ENCODE measurements around the gene PSMD12. TPM values are rescaled to one million over a fixed set of nuclear protein-coding genes. Genes with fewer than 3 reads are reported as not detected.

Gene PSMD12
- total and polyA plus RNA-seq, 3 experiments from 2014 or later, result 40.2 to 94.2 (median 91.1) TPM

GRCh38 chr17:67386965-67387551 is 20.7 kb upstream of the PSMD12 start:
- peaks cover 69 to 94% (median 77%) of the 10 kb centered on the region in 3 donors for H3K4me1 Mint-ChIP-seq
- DNase-seq, result peak; percentile 34 to 62 (median 37)
- Histone ChIP-seq H3K36me3 (ENCODE audit: insufficient read depth, low read length) (no peaks in the 10 kb centered on the region), H3K9me3 (ENCODE audit: low read length) (no peaks in the 10 kb centered on the region), H3K4me1 (ENCODE audit: insufficient read depth, low read length) (peaks cover 60% of the 10 kb centered on the region), H3K4me3 (ENCODE audit: low read length) (no peak overlapping the region), H3K27ac (ENCODE audit: low read depth, low read length) (no peak overlapping the region), H3K27me3 (ENCODE audit: insufficient read depth, low read length, poor library complexity, severe bottlenecking) (no peaks in the 10 kb centered on the region)
- ChIA-PET CTCF (interaction anchor here (0.6 to 5.5 kb wide), 6 partner anchors 8 to 97 kb away, joined by 3 to 81 read pairs (median 8); no protein-coding TSS in a partner anchor), POLR2A (interaction anchor here (1.0 to 1.6 kb wide), 3 partner anchors 54 to 88 kb away, joined by 3 to 5 read pairs (median 4); no protein-coding TSS in a partner anchor)
- peak overlapping the region in 5 of 7 donors; percentile 1 to 51 (median 3) for H3K4me3 Mint-ChIP-seq
- H3K27ac Mint-ChIP-seq, result peak overlapping the region; percentile 36 to 95 (median 88)
- no peaks in the 10 kb centered on the region for H3K9me3 Mint-ChIP-seq
- H3K27me3 Mint-ChIP-seq, result no peaks in the 10 kb centered on the region
- peaks cover 4 to 41% (median 4%) of the 10 kb centered on the region in 3 donors for H3K36me3 Mint-ChIP-seq

- Histone ChIP-seq H3K27ac (ENCODE audit: low read depth, low read length) (no peak overlapping the region), H3K4me3 (ENCODE audit: low read length) (no peak overlapping the region), H3K27me3 (ENCODE audit: insufficient read depth, low read length, poor library complexity, severe bottlenecking) (no peaks in the 10 kb centered on the region), H3K36me3 (ENCODE audit: insufficient read depth, low read length) (no peaks in the 10 kb centered on the region), H3K4me1 (ENCODE audit: insufficient read depth, low read length) (peaks cover 54% of the 10 kb centered on the region), H3K9me3 (ENCODE audit: low read length) (no peaks in the 10 kb centered on the region)
- Mint-ChIP-seq H3K4me1 (peaks cover 63 to 88% (median 70%) of the 10 kb centered on the region in 3 donors), H3K27me3 (no peaks in the 10 kb centered on the region), H3K4me3 (peak overlapping the region in 3 of 7 donors; percentile 10 to 14 (median 12)), H3K9me3 (no peaks in the 10 kb centered on the region), H3K36me3 (peaks cover 3 to 42% (median 4%) of the 10 kb centered on the region in 3 donors), H3K27ac (peak overlapping the region in 7 of 8 donors; percentile 21 to 86 (median 64))
- ChIA-PET POLR2A (interaction anchor here (0.7 to 1.6 kb wide), 4 partner anchors 13 to 93 kb away, joined by 3 to 4 read pairs (median 3); no protein-coding TSS in a partner anchor), CTCF (interaction anchor here (1.1 to 5.5 kb wide), 3 partner anchors 68 to 90 kb away, joined by 8 to 81 read pairs (median 8); no protein-coding TSS in a partner anchor)
- peak in 1 of 5 donors; percentile 42 for DNase-seq
Observed at GRCh38 chr17:67385122-67385988, 19.0 kb upstream of the PSMD12 start.

- Histone ChIP-seq H3K27ac (ENCODE audit: low read depth, low read length) (no peak overlapping the region), H3K4me1 (ENCODE audit: insufficient read depth, low read length) (peaks cover 45% of the 10 kb centered on the region), H3K27me3 (ENCODE audit: insufficient read depth, low read length, poor library complexity, severe bottlenecking) (no peaks in the 10 kb centered on the region), H3K4me3 (ENCODE audit: low read length) (no peak overlapping the region), H3K9me3 (ENCODE audit: low read length) (no peaks in the 10 kb centered on the region), H3K36me3 (ENCODE audit: insufficient read depth, low read length) (no peaks in the 10 kb centered on the region)
- H3K27me3 Mint-ChIP-seq, result no peaks in the 10 kb centered on the region
- DNase-seq, result no peak
- ChIA-PET CTCF (interaction anchor here (1.5 to 11.7 kb wide), 2 partner anchors 44 to 97 kb away, joined by 5 to 269 read pairs; no protein-coding TSS in a partner anchor), POLR2A (interaction anchor here (0.6 to 0.7 kb wide), 2 partner anchors 71 to 214 kb away, joined by 3 to 6 read pairs; no protein-coding TSS in a partner anchor)
- peaks cover 50 to 69% (median 53%) of the 10 kb centered on the region in 3 donors for H3K4me1 Mint-ChIP-seq
- peak overlapping the region in 6 of 7 donors; percentile 27 to 79 (median 49) for H3K4me3 Mint-ChIP-seq
- H3K36me3 Mint-ChIP-seq, result peaks cover 4 to 52% (median 8%) of the 10 kb centered on the region in 3 donors
- no peaks in the 10 kb centered on the region for H3K9me3 Mint-ChIP-seq
- H3K27ac Mint-ChIP-seq, result peak overlapping the region; percentile 39 to 96 (median 84)
Observed at GRCh38 chr17:67381929-67382257, 15.5 kb upstream of the PSMD12 start.

GRCh38 chr17:67379251-67379630 is 12.9 kb upstream of the PSMD12 start:
- Mint-ChIP-seq H3K4me3 (peak overlapping the region; percentile 86 to 99 (median 96)), H3K4me1 (peaks cover 53 to 71% (median 58%) of the 10 kb centered on the region in 3 donors), H3K27ac (peak overlapping the region; percentile 70 to 96 (median 94)), H3K27me3 (peaks cover 0 to 1% of the 10 kb centered on the region in 2 donors), H3K36me3 (peaks cover 0 to 45% (median 5%) of the 10 kb centered on the region in 3 donors), H3K9me3 (no peaks in the 10 kb centered on the region)
- POLR2A ChIA-PET, result interaction anchor here (1.0 to 4.5 kb wide), 8 partner anchors 11 to 105 kb away, joined by 3 to 50 read pairs (median 8); partner anchors contain the start of gene PSMD12
- Histone ChIP-seq H3K4me1 (ENCODE audit: insufficient read depth, low read length) (peaks cover 50% of the 10 kb centered on the region), H3K9me3 (ENCODE audit: low read length) (no peaks in the 10 kb centered on the region), H3K27me3 (ENCODE audit: insufficient read depth, low read length, poor library complexity, severe bottlenecking) (no peaks in the 10 kb centered on the region), H3K36me3 (ENCODE audit: insufficient read depth, low read length) (no peaks in the 10 kb centered on the region), H3K27ac (ENCODE audit: low read depth, low read length) (peak overlapping the region; percentile 48), H3K4me3 (ENCODE audit: low read length) (peak overlapping the region; percentile 93)
- DNase-seq, result no peak
- CTCF ChIA-PET, result interaction anchor here (0.5 to 11.7 kb wide), 32 partner anchors 8 to 320 kb away, joined by 3 to 269 read pairs (median 4); no protein-coding TSS in a partner anchor

GRCh38 chr17:67378454-67379250 is 12.3 kb upstream of the PSMD12 start:
- peaks cover 50% of the 10 kb centered on the region for H3K4me1 ChIP-seq (ENCODE audit: insufficient read depth, low read length)
- POLR2A ChIA-PET, result interaction anchor here (0.5 to 4.5 kb wide), 16 partner anchors 11 to 447 kb away, joined by 3 to 50 read pairs (median 4); partner anchors contain the start of gene PSMD12
- peaks cover 49 to 66% (median 55%) of the 10 kb centered on the region in 3 donors for H3K4me1 Mint-ChIP-seq

GRCh38 chr17:67377488-67378453 is 11.4 kb upstream of the PSMD12 start:
- ChIA-PET POLR2A (interaction anchor here (0.5 to 4.5 kb wide), 18 partner anchors 8 to 448 kb away, joined by 3 to 50 read pairs (median 4); partner anchors contain the start of gene PSMD12), CTCF (interaction anchor here (0.7 to 11.7 kb wide), 36 partner anchors 9 to 337 kb away, joined by 3 to 269 read pairs (median 4); partner anchors contain the start of gene PSMD12)
- H3K9me3 Mint-ChIP-seq, result no peaks in the 10 kb centered on the region
- H3K4me3 Mint-ChIP-seq, result peak overlapping the region; percentile 88 to 99 (median 96)
- Histone ChIP-seq H3K27ac (ENCODE audit: low read depth, low read length) (peak overlapping the region; percentile 82), H3K36me3 (ENCODE audit: insufficient read depth, low read length) (no peaks in the 10 kb centered on the region), H3K9me3 (ENCODE audit: low read length) (no peaks in the 10 kb centered on the region), H3K27me3 (ENCODE audit: insufficient read depth, low read length, poor library complexity, severe bottlenecking) (no peaks in the 10 kb centered on the region), H3K4me1 (ENCODE audit: insufficient read depth, low read length) (peaks cover 50% of the 10 kb centered on the region), H3K4me3 (ENCODE audit: low read length) (peak overlapping the region; percentile 93)
- peak; percentile 34 to 67 (median 54) for DNase-seq
- peak overlapping the region; percentile 79 to 98 (median 88) for H3K27ac Mint-ChIP-seq
- H3K4me1 Mint-ChIP-seq, result peaks cover 44 to 57% (median 49%) of the 10 kb centered on the region in 3 donors
- H3K27me3 Mint-ChIP-seq, result peaks cover 0 to 1% of the 10 kb centered on the region in 2 donors
- H3K36me3 Mint-ChIP-seq, result peaks cover 0 to 33% (median 5%) of the 10 kb centered on the region in 3 donors

More at GRCh38 chr17:67378454-67379250, 12.3 kb upstream of the PSMD12 start:
- no peaks in the 10 kb centered on the region for H3K27me3 ChIP-seq (ENCODE audit: insufficient read depth, low read length, poor library complexity, severe bottlenecking)
- H3K9me3 ChIP-seq (ENCODE audit: low read length), result no peaks in the 10 kb centered on the region
- Mint-ChIP-seq H3K4me3 (peak overlapping the region; percentile 86 to 99 (median 96)), H3K9me3 (no peaks in the 10 kb centered on the region), H3K27ac (peak overlapping the region; percentile 70 to 96 (median 94)), H3K27me3 (peaks cover 0 to 1% of the 10 kb centered on the region in 2 donors), H3K36me3 (peaks cover 0 to 40% (median 5%) of the 10 kb centered on the region in 3 donors)
- CTCF ChIA-PET, result interaction anchor here (0.7 to 11.7 kb wide), 48 partner anchors 8 to 336 kb away, joined by 3 to 269 read pairs (median 4); partner anchors contain the start of gene PSMD12
- H3K27ac ChIP-seq (ENCODE audit: low read depth, low read length), result peak overlapping the region; percentile 82
- DNase-seq, result peak; percentile 71 to 87 (median 82)
- no peaks in the 10 kb centered on the region for H3K36me3 ChIP-seq (ENCODE audit: insufficient read depth, low read length)
- peak overlapping the region; percentile 93 for H3K4me3 ChIP-seq (ENCODE audit: low read length)

Data from CD8-positive, alpha-beta memory T cell (primary cell).